Medulla oblongata (tissue), 1 donor: ENCODE results near the gene DOLPP1.
"Not testable (repeated sequence)": the region's sequence is repeated elsewhere in the genome, so short reads cannot be mapped to it uniquely, and the experiment has no call there.

ENCODE experiments used
- DNase-seq: peaks from one replicate; pipeline ENCODE4 v3.0.0-alpha.2; 2015; ENCODE audit errors: extremely low spot score

Gene DOLPP1

DNA sequence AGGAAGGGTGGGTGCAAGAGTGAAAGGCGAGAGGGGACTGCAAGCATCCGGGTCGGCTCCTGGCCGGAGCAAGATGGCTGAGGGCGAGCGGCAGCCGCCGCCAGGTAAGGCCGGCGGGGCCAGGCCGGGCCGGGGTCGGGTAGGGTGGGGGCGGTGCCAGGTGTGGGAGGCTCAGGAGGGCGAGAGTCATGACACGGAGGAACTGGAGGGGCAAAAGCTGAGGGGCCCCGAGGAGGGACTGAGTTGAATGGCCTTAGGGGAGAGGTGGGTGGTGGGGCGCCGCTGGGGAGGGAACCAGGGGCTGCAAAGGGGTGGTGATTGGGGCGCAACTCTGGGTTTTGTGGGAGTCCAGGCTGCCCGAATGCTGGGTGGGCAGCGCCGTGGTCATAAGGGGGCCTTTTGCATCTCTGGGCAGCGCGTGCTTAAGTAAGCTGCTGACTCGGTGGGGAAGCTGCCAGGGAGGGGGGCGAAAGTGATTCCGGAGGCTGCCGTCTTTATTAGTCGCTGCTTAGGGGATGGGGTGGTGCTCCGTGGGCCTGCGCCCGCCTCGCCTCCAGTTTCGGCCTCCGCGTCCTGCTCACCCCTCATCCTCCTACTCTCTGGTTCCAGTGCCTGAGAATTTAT is 30.7 kb downstream of the DOLPP1 start:
- DNase-seq = peak; percentile 37

- not testable (repeated sequence) for DNase-seq
Observed at GRCh38 chr9:129112526-129112925, 31.6 kb downstream of the DOLPP1 start.

GRCh38 chr9:129113645-129114304 is 32.9 kb downstream of the DOLPP1 start:
- DNase-seq = peak; percentile 39

GRCh38 chr9:129118799-129119198 is 37.9 kb downstream of the DOLPP1 start:
- no peak for DNase-seq

DNA sequence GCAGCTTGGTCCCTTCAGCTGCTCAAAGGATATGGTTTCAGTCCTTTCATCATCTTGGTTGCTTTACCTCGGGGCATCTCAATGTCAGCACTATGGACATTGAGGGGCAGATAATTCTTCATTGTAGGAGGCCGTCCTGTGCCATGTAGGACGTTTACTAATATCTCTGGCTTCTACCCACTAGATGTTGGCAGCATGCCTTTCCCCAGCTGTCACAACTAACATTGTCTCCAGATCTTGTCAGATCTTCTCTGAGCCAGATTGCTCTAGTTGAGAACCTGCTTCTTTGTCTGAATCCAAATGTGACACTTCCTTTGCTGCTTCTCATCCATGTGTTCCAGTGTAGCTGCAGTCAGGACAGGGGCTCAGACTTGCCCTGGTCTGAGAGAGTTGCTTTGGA is 40.6 kb downstream of the DOLPP1 start:
- DNase-seq = peak; percentile 72

DNA sequence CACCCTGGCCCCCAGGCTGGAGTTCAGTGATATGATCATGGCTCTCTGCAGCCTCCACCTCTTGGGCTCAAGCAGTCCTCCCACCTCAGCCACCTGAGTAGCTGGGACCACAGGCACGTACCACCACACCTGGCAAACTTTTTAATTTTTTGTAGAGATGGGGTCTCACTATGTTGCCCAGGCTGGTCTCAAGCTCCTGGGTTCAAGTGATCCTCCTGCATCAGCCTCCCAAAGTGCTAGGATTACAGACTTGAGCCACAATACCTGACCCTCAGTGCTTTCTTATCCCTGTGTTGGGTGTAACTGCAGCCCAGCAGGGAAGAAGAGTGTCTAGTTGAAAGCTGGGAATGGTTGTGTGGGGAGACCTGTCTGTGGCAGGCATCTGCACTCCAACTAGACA is 41.2 kb downstream of the DOLPP1 start:
- DNase-seq = no peak

- DNase-seq = not testable (repeated sequence)
Observed at GRCh38 chr9:129122976-129123375, 42.1 kb downstream of the DOLPP1 start.

DNA sequence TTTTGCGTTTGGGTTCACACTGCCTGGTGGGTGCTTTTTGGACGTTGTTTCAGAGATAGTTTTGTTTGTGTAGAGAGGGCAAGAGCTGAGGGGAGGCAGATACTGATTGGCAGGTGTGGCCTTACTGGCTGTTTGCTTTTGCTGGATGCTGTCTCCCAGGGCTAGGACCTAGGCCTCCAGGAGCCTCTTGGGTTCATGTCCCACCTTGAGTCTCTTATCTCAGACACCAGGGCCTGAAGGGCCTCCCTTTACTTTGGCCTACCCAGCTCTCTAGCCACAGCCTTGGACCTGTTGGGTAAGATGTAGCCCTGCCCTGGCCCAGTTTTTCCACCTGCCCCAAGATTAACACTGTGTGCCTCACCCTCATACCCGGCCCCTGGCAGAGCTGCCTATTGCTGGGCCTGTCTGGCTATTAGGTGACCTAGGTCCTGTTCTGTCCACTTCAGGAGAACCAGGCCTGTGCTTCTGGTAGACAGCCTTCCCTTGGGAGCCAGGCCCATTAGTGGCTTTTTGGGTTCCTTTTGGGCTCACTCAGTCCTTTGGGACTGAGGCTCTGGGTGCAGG is 43.7 kb downstream of the DOLPP1 start:
- no peak for DNase-seq

- DNase-seq = no peak
Observed at GRCh38 chr9:129125478-129125877, 44.6 kb downstream of the DOLPP1 start.

GRCh38 chr9:129126749-129127618 is 46.1 kb downstream of the DOLPP1 start:
- peak; percentile 62 for DNase-seq

- DNase-seq = no peak
Observed at GRCh38 chr9:129128689-129129088, 47.8 kb downstream of the DOLPP1 start.

DNA sequence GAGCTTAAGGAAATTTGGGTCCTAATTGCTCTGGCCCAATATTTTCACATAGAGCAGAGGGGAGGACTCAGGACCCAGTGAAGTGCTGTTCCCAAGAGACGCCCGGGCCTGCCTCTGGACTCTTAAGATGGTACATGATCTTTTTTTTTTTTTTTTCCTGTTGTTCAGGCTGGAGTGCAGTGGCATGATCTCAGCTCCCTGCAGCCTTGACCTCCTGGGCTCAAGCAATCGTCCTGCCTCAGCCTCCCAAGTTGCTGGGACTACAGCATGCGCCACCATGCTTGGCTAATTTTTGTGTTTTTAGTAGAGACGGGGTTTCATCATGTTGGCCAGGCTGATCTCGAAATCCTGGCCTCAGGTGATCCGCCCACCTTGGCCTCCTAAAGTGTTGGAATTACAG is 49.4 kb downstream of the DOLPP1 start:
- not testable (repeated sequence) for DNase-seq

DNA sequence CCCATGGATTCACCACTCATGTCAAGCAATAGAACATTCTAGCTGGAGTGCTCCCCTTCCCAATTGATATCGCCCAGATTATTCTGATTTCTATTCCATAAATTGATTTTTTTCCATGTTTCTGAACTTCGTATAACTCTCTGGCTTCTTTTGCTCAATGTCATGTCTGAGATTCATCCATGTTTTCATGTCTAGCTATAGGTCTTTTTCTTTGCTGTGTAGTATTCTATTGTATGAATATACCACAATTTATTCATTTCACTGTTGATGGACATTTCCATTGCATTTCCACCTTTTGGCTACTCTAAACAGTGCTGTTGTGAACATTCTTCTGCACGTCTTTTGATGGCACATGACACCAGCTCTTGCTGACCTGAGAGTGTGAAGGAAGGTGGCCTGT is 49.9 kb downstream of the DOLPP1 start:
- DNase-seq = no peak

DNA sequence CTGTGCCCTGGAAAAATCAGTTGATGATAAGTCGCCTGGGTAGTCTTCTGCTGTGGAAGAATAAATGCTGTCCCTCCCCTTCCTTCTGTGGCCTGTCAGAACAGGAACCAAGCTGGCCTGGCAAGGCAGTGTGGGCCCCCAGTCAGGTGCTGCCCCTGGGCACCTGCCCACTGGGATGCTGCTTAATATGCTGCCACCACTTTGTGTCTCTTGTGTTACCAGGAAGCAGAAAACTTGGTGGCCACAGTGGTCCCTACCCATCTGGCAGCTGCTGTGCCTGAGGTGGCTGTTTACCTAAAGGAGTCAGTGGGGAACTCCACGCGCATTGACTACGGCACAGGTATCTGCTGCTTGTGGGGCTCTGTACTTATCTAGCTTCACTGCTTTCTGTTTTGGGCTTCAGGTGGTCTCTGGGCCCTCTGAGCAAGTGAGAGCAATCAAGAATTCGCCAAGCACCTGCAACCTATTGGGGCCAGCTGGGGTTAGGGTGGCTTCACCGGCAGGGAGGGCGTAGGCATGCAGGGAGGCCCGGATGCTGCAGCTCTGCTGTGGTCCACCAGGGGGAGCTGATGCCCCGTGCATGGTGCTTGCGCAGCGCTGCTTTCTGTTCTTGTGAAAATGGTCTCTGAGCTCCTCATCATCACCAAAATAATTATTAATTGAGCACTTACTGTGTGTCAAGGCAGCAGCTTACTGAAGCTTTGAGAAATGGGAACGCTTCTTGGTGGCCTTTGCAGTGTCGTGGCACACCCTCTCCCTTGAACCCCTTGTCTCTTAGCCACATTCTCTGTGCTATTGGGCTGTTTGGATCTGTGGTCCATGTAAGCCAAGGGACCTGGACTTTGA is 50.6 kb downstream of the DOLPP1 start:
- DNase-seq = peak; percentile 69

GRCh38 chr9:129133082-129133481 is 52.2 kb downstream of the DOLPP1 start:
- DNase-seq = no peak

GRCh38 chr9:129135476-129135875 is 54.6 kb downstream of the DOLPP1 start:
- DNase-seq = no peak

DNA sequence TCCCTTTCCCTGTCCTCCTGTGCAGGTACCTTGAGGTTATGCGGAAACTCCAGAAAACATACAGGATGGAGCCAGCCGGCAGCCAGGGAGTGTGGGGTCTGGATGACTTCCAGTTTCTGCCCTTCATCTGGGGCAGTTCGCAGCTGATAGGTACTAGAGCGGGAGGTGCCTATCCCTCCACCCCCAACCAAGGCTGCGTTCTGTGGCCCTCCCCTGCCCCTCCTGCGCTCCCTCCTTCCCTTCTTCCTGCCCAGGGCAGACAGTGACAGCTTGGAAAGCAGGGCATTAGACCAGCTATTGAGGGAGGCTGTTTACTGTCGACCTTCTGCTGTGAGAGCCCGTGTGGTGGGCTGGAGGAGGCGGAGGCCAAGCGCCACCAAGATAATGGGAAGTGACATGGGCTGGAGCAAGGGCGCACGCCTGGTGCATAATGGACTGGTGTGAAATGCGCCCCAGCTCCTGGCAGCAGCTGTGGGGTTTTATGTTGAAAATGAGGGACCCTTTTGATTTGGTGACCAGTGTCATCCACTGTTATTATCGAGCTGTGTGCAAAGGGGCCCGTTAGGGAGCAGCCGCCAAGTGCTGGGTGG is 55.6 kb downstream of the DOLPP1 start:
- no peak for DNase-seq

DNA sequence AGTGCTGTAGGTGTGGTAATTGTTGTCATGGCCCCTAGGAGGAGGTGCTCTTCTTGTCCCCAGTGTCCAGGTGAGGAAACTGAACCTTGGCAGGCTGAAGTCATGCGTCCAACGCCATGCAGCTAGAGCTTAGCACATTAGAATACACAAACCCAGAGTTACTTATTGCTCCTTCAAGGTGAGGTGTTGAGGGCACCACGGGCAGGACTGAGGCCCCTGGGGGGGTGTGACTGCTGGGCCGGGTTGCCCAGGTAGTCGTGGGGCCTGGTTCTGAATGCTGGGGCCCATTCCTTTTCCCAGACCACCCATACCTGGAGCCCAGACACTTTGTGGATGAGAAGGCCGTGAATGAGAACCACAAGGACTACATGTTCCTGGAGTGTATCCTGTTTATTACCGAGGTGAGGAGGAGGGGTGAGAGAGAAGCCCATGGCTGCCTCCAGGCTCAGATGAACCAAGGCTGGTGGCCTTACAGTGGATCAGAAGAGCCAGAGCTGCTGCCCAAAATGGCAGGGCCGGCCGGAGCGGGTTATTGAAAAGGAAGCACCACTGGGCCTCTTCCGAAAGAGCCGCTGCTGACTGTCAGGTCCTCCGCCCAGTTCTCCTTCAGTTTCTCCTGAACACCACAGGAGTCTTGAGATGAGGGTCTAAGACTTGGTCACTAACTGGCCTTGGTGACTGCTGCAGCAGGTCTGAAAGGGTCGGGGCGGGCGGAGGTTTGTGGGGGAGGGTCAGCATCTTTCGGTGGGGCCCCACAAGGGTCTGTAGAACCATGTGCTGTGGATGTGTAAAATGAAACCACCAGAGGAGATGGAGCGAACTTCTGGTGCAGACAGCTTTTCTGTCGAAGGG is 56.6 kb downstream of the DOLPP1 start:
- no peak for DNase-seq

DNA sequence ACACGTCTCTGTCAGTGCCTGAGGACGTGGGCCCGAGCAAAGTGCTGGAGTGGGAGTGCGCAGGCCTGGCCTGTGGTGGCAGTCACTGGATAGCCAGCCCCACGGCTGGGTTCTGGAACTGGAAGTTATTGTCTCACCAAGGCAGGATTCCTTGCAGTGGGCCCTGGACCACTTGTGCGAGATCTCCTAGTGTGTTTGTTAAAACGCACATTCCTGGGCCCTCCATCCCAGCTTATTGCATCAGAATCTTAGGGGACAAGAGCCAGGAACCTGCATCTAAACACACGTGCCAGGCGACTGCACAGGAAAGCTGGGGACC is 57.2 kb downstream of the DOLPP1 start:
- DNase-seq = no peak
